ENCODE measurements around the gene SORBS1. TPM values are rescaled to one million over a fixed set of nuclear protein-coding genes. Genes with fewer than 3 reads are reported as not detected.

The SORBS1 gene
- total RNA-seq, 2 experiments from 2014 or later: 0.13 to 0.70 TPM

GRCh38 chr10:95312257-95312656, 248.9 kb downstream of the SORBS1 start:
- H3K4me3 Mint-ChIP-seq: no peak overlapping the region
- intact Hi-C loops (cut with micrococcal nuclease): no loop called here
- H3K9me3 Mint-ChIP-seq: no peaks in the 10 kb centered on the region
- H3K27ac Mint-ChIP-seq: no peak overlapping the region
- ChIA-PET CTCF (no interaction called here), POLR2A (no interaction called here)
- no peak for ATAC-seq
- no peak for TF ChIP-seq CTCF (IDR thresholded peaks at IDR 0.05)
- no peak for DNase-seq
- no peaks in the 10 kb centered on the region for H3K4me1 Mint-ChIP-seq (ENCODE audit: low read depth)
- no peaks in the 10 kb centered on the region for H3K27me3 Mint-ChIP-seq
- no peaks in the 10 kb centered on the region for H3K36me3 Mint-ChIP-seq (ENCODE audit: low read depth)

GRCh38 chr10:95309958-95310357, 251.2 kb downstream of the SORBS1 start:
- H3K36me3 Mint-ChIP-seq (ENCODE audit: low read depth): no peaks in the 10 kb centered on the region
- H3K4me3 Mint-ChIP-seq: no peak overlapping the region
- ChIA-PET POLR2A (no interaction called here), CTCF (no interaction called here)
- intact Hi-C loops (cut with micrococcal nuclease): no loop called here
- H3K9me3 Mint-ChIP-seq: no peaks in the 10 kb centered on the region
- no peaks in the 10 kb centered on the region for H3K27me3 Mint-ChIP-seq
- no peaks in the 10 kb centered on the region for H3K4me1 Mint-ChIP-seq (ENCODE audit: low read depth)
- no peak overlapping the region for H3K27ac Mint-ChIP-seq
- no peak for TF ChIP-seq CTCF (IDR thresholded peaks at IDR 0.05)
- ATAC-seq: no peak
- no peak for DNase-seq

- no peak overlapping the region for H3K4me3 Mint-ChIP-seq
- POLR2A ChIA-PET: interaction anchor here (0.6 kb wide), 1 partner anchor 850 kb away, joined by 3 read pairs; no protein-coding TSS in a partner anchor
- no peak overlapping the region for H3K27ac Mint-ChIP-seq
- H3K9me3 Mint-ChIP-seq: no peaks in the 10 kb centered on the region
- no peaks in the 10 kb centered on the region for H3K4me1 Mint-ChIP-seq (ENCODE audit: low read depth)
- no peaks in the 10 kb centered on the region for H3K27me3 Mint-ChIP-seq
- CTCF ChIA-PET: no interaction called here
- ATAC-seq: no peak
- DNase-seq: no peak
- intact Hi-C loops (cut with micrococcal nuclease): no loop called here
- no peak for TF ChIP-seq CTCF (IDR thresholded peaks at IDR 0.05)
- no peaks in the 10 kb centered on the region for H3K36me3 Mint-ChIP-seq (ENCODE audit: low read depth)
These were observed 252.5 kb downstream of the SORBS1 start for GRCh38 chr10:95308389-95309302.

- ATAC-seq (no peak), DNase-seq (no peak)
- CTCF ChIA-PET: no interaction called here
- H3K36me3 Mint-ChIP-seq (ENCODE audit: low read depth): no peaks in the 10 kb centered on the region
- POLR2A ChIA-PET: no interaction called here
- TF ChIP-seq CTCF (IDR thresholded peaks at IDR 0.05): no peak
- no peaks in the 10 kb centered on the region for H3K27me3 Mint-ChIP-seq
- H3K9me3 Mint-ChIP-seq: no peaks in the 10 kb centered on the region
- intact Hi-C loops (cut with micrococcal nuclease): no loop called here
- H3K4me1 Mint-ChIP-seq (ENCODE audit: low read depth): no peaks in the 10 kb centered on the region
- no peak overlapping the region for H3K4me3 Mint-ChIP-seq
- no peak overlapping the region for H3K27ac Mint-ChIP-seq
These were observed 254.3 kb downstream of the SORBS1 start for GRCh38 chr10:95306851-95307250.

GRCh38 chr10:95306318-95306650, 254.9 kb downstream of the SORBS1 start:
- ATAC-seq (no peak), DNase-seq (no peak)
- CTCF ChIA-PET: no interaction called here
- Mint-ChIP-seq H3K27ac (no peak overlapping the region), H3K9me3 (no peaks in the 10 kb centered on the region), H3K4me3 (no peak overlapping the region), H3K36me3 (ENCODE audit: low read depth) (no peaks in the 10 kb centered on the region), H3K4me1 (ENCODE audit: low read depth) (no peaks in the 10 kb centered on the region), H3K27me3 (no peaks in the 10 kb centered on the region)
- no peak for TF ChIP-seq CTCF (IDR thresholded peaks at IDR 0.05)
- intact Hi-C loops (cut with micrococcal nuclease): no loop called here
- POLR2A ChIA-PET: no interaction called here
